ENCODE results near the gene F13B.

The F13B gene

DNA sequence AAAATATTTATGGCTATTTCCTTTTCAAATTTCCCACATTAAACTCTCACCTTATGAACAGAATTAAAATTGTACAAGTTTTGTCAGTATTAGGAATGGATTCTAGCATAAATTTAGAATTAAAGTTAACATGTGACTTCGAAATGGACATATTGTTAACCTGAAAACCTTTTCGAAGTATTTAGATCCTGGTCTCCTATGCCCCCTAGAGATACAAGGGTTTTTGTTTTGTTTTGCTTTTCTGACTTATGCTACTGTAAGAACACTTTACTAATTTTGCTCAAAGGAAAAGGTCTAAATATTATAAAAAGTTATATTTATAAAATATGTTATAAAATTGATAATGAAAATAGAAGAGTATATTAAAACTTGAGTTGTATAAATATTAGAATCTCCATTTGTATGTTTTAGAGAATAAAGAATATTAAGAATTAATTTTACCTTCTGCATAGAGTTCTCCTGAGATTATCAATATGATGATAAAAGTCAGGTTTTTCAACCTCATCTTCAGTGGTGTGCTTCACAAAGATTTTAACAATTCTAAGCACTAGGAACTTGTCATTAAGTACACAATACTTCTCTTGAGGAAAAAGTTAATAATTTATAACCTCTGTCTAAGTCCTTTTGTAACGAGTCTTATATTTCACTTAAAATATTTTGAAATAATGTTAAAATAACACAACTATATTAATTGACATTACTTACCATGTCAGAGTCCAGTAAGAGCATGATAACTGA is at the start of gene F13B:
Gene F13B, minus strand, starts transcription at position 542 of the 738 bp plus-strand sequence. Its CDS starts 37 bp downstream, at position 505.
- TF ChIP-seq CTCF (IDR thresholded peaks at IDR 0.05; ENCODE audit: borderline replicate concordance, control extremely low read depth, extremely low read depth, insufficient read depth, missing control alignments) = no peak
- no peak for DNase-seq (ENCODE audit: low spot score)
- in situ Hi-C loops (cut with MboI; ENCODE audit: low sequenced_read_pairs, unreplicated experiment) = no loop called here

DNA sequence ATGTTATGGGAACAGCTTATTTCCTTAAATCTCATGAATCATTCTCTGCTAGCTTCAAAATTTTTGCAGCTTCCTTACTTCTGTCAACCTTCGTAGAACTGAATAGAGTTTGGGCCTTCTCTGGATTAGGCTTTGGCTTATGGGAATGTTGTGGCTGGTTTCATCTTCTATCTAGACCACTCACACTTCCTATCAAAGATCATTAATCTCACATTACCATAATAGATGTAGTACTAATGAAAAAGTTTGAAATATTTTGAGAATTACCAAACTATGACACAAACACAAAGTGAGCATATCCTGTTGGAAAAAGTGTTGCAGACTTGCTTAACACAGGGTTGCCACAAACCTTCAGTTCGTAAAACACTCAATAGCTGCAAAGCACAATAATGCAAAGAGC is 49.1 kb upstream of the F13B start:
- no peak for DNase-seq (ENCODE audit: low spot score)
- TF ChIP-seq CTCF (IDR thresholded peaks at IDR 0.05; ENCODE audit: borderline replicate concordance, control extremely low read depth, extremely low read depth, insufficient read depth, missing control alignments) = no peak
- in situ Hi-C loops (cut with MboI; ENCODE audit: low sequenced_read_pairs, unreplicated experiment) = no loop called here

GRCh38 chr1:197106869-197107268 is 39.8 kb upstream of the F13B start:
- no peak for TF ChIP-seq CTCF (IDR thresholded peaks at IDR 0.05; ENCODE audit: borderline replicate concordance, control extremely low read depth, extremely low read depth, insufficient read depth, missing control alignments)
- in situ Hi-C loops (cut with MboI; ENCODE audit: low sequenced_read_pairs, unreplicated experiment) = no loop called here
- no peak for DNase-seq (ENCODE audit: low spot score)

DNA sequence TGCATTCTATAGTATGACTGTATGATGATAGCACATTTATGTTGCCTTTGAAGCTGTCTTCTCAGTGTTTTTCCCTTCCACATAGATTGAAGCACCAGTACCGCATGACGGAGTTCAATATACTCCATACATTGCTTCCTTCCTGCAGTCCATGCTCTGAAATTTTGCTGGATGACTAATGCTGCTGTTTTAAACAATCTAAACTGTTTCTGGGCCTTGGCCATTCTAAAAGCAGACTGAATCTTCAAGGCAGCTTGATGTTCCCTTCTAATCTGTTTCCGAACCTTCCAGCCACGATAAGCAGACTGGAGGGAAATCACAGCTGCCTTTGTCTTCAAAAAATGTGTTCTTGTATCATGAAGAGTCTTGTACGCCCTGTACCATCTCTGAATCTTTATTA is 36.2 kb upstream of the F13B start:
- in situ Hi-C loops (cut with MboI; ENCODE audit: low sequenced_read_pairs, unreplicated experiment) = no loop called here
- DNase-seq (ENCODE audit: low spot score) = no peak
- TF ChIP-seq CTCF (IDR thresholded peaks at IDR 0.05; ENCODE audit: borderline replicate concordance, control extremely low read depth, extremely low read depth, insufficient read depth, missing control alignments) = no peak

DNA sequence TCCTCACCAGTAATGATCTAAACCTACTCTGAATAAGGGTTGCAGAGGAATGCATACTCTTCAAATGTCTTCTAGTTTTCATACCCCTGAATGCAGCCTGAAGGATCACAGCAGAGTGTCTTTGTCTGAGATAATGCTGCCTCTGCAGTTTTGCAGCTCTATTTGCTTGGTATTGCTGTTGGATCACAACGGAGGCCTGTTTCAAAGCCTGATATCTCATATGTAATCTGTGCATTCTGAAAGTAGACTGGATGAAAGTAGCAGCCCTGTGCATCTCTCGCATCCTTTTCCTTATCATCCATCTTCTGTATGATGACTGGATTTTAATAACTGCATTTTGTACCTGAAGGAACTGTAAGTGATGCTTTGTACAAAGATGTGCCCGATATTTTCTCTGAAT is 34.9 kb upstream of the F13B start:
- in situ Hi-C loops (cut with MboI; ENCODE audit: low sequenced_read_pairs, unreplicated experiment) = no loop called here
- DNase-seq (ENCODE audit: low spot score) = no peak
- no peak for TF ChIP-seq CTCF (IDR thresholded peaks at IDR 0.05; ENCODE audit: borderline replicate concordance, control extremely low read depth, extremely low read depth, insufficient read depth, missing control alignments)

DNA sequence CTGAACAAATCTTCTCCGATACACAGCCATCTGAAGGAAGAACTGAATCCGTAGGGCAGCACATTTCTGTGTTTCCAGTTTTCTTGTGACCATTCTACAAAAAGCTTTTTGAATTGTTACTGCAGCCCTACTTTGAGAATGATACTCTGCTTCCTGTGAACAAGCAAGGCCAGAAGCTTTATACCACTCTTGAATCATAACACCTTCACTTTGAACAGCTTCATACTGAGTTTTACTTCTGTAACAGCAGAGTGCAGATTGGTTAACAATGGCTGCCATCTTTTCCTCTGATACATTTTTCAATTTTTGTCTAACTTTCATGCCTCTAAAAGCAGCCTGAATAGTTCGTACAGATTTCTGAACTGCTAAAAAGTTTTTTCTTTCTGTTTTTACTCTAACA is 33.6 kb upstream of the F13B start:
- no peak for TF ChIP-seq CTCF (IDR thresholded peaks at IDR 0.05; ENCODE audit: borderline replicate concordance, control extremely low read depth, extremely low read depth, insufficient read depth, missing control alignments)
- in situ Hi-C loops (cut with MboI; ENCODE audit: low sequenced_read_pairs, unreplicated experiment) = no loop called here
- no peak for DNase-seq (ENCODE audit: low spot score)

All from GM13976 (cell line).